HG03066 (cell line): ENCODE data around the gene TLE4.
A peak's percentile ranks its signal among the peaks of the same experiment; 100 is the strongest.

ENCODE experiments used
- ATAC-seq: cut with Tn5 transposase; IDR thresholded peaks from one replicate; pipeline ENCODE4 v1.9.1; 2021; ENCODE audit warnings: low read depth; ENCODE audit not compliant: unreplicated experiment

The TLE4 gene

GRCh38 chr9:79660615-79661014 lies 88.8 kb downstream of the TLE4 start:
- no peak for ATAC-seq

- no peak for ATAC-seq
Observed at GRCh38 chr9:79661279-79661678, 89.5 kb downstream of the TLE4 start.

DNA sequence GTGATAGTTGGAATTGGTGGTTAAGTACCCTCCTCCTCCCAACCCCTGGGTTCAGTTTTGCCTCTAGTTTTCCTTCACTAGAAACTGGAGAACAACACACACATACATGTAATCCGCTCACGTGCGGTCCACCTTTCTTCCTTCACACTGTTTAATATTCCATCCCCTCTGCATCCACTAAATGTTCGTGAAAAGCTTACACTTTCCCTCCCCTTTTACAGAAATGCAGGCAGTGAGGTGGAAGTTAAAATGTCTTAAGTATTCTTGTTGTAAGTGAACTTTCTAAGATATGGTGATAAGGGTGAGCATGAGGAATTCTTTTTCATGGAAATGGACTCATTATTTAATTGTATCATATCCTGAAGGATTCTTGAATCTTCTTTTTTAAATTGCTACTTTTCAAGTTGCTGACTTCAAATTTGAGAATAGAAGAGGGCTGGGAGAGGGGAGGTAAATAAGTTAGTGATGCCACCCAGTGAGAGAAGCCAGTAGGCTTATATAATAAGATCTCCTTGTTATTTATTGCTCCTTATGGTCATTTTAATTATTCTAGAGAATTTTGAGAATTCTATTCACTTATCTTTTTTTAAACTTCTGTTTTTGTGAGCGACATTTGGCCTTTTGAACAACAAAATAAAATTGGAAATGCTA lies 90.2 kb downstream of the TLE4 start:
- ATAC-seq: no peak

DNA sequence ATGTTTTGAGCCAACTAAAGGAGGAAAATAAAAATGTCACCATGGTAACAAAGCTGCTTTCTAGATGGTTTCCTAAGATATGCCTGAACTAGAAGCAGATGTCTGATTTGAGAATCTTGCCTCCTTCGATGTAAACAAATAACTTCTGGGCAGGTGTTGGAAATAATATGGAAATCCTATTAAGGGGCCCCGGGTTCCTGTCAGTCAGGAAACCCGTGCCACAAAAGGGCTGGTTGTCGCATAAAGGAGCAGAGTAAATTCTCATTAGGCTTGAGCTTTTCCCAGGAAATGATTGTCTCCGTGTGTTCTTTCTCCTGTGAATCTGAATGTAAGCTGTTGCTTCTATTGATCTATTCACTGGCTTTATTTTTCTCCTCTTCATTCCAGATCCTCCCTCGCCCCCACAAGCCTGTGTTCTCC lies 90.8 kb downstream of the TLE4 start:
- ATAC-seq: no peak

GRCh38 chr9:79663300-79663699 lies 91.5 kb downstream of the TLE4 start:
- ATAC-seq: no peak

DNA sequence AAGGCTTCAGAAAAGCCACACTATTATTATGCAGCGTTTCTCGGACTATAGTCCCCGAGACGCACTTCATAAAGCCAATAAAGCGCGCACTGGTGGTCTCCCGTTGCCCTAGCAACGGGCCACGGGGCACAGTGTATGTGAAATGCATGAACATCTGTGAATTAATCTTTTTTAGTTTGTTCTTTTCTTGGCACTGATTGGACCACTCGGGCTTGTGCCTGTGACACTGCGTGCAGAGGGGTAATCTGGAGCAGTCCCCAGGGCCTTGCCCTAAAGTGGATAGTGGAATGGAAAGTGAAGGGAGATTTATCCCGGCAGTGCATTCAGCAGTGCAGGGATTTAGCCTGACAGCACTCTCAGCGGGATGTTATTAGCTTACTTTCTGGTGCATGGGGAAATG lies 92.1 kb downstream of the TLE4 start:
- no peak for ATAC-seq

- ATAC-seq: no peak
Observed at GRCh38 chr9:79664375-79664831, 92.6 kb downstream of the TLE4 start.

- no peak for ATAC-seq
Observed at GRCh38 chr9:79665369-79665768, 93.6 kb downstream of the TLE4 start.

GRCh38 chr9:79665931-79666330 lies 94.2 kb downstream of the TLE4 start:
- no peak for ATAC-seq

GRCh38 chr9:79667120-79667519 lies 95.4 kb downstream of the TLE4 start:
- ATAC-seq: no peak

- no peak for ATAC-seq
Observed at GRCh38 chr9:79667817-79668436, 96.2 kb downstream of the TLE4 start.

DNA sequence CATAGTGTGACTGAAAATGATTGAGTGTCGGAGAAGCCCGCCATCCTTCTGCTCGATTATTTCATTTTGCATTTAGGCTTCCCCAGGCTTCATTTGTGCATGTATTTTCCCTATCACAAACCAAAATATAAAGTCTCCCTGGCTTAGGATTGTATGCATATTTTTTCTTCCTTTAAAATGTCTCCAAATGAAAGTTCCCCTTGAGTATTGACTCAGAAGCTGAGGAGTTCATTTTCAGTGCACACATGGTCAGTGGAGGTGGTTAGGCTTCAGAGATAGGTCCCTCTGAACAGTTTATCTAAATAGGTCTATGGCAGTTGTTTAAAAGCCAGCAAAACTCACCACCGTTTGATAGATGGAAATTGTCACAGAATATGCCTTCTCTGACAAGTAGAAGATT lies 97.2 kb downstream of the TLE4 start:
- no peak for ATAC-seq

DNA sequence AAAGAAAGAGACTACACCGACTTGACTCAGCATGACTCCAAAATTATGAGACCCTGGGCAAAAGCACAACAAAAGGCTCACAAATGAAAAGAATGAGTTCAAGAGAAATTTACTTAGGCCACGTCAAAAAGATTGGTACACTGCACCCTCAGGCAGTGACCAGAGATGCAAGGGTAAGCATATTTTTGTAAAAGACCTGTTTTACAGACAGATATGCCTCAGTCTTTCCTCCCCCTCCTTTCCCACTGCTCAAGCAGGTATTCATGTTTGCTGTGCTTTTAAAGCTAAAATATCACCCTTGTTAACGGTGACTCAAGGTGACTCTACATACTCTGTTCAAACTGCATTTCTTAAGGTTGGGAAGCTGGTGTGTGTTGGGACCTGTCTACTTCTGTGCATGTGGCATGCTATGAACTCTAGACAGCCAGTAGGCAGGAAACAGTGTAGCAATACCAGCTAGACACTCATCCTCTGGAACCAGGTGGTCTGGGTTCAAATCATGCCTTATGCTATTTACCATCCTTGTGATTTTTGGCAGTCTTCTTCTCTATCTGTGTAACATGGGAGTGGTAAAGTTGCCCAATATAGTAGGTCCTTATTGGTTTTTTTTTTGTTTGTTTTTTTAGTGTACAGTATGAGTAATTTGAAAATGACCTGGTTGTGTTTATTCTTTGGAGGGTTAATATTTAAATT lies 98.7 kb downstream of the TLE4 start:
- ATAC-seq: no peak

DNA sequence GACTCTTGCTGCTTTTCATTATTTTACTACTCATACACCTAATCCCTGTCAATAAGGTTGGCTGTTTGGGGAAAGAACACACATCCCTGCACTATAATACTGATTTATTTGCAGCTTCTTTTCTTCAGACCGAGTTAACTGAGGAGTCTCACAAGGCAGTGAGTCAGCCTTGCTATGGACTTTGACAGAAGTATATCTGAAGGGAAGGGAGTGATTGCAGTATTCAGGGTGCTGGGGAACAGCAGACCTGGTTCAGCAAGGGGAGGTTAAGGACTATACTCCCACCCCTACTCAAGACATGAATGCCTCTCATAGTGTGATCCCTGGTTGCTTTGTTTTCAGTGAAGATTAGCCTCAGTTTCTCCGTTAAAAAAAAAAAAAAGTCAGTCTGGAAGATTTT lies 99.8 kb downstream of the TLE4 start:
- ATAC-seq: no peak

- no peak for ATAC-seq
Observed at GRCh38 chr9:79672236-79672635, 100.5 kb downstream of the TLE4 start.

DNA sequence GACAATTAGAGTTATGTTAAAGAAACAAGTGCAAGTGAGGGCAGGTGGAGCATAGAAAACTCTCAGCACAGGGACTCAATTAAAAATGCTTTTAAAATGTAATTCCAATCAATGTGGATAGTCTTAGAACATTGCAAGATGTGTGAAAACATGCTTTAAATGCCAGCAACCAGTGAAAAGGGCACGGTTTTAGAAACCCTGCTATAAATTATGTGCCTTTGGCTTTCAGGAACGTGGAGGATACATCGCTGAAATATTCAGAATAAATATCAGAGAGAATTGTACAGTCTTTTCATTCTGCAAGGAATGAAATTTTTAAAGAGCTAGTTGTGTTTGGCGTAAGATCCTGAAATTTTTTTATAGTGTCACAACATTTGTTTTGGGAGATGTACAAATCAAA lies 101.1 kb downstream of the TLE4 start:
- ATAC-seq: no peak

- ATAC-seq: peak; percentile 82
Observed at GRCh38 chr9:79673614-79674013, 101.8 kb downstream of the TLE4 start.

DNA sequence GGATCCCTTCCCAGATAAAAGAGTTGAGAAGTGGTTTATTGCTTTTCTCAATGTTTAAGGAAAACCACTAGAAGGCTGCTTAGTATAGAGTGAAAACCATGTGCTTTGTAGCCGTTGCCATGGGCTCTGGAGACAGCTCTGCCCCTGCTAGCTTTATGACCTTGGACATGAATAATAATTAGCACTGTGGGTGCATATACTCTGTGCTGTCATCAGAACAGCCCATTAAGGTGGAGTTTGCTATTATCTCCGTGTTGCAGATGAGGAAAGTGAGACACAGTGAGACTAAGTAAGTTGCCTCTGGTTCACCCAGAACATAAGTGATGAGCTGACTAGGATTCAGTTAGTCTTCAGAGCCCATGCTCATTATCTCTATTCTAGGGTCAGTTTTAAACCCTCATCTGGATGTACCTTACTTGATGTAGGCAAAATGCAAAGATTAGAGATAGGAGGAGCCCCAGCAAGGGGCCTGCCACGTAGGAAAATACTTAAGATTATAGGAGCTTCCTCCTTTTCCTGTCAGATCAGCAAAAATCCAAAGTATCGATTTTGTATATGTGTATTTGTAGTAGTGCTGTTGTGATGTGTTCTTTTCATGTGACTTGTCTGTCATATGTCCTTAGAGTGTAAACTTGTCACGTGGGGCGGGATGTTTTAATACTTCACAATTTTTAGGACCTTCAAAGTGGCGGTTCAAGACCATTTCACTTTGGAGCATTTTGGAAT lies 102.5 kb downstream of the TLE4 start:
- peak; percentile 33 for ATAC-seq

DNA sequence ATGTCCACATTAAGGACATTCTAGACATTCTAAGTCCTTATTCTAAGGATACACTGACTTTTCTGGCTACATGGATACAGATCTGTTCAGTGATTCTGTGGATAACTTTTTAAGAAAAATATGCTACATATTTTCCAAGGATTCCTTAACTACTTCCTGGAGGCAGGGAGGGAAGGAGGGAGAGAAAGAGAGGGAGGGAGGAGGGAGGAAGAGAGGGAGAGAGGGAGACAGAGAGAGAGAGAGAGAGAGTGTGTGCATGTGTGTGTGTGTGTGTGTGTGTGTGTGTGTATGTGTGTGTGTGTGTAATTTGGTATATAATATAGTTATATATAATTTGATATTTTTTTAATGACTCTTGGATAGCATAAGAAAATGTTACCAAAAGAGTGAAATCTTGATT lies 109.8 kb downstream of the TLE4 start:
- ATAC-seq: no peak

GRCh38 chr9:79682076-79682736 lies 110.4 kb downstream of the TLE4 start:
- ATAC-seq: no peak

- ATAC-seq: no peak
Observed at GRCh38 chr9:79684059-79684458, 112.3 kb downstream of the TLE4 start.
